Keratinocyte (primary cell): Measurements from ENCODE around the gene ROCK1. TPM values are rescaled to one million over a fixed set of nuclear protein-coding genes. Genes with fewer than 3 reads are reported as not detected.

Source experiments
- DNase-seq: peaks from one replicate; pipeline ENCODE4 v3.0.0-alpha.2; 2011; ENCODE audit warnings: low read depth, missing footprints, low spot score
- FAIRE-seq: peaks from 2 replicates; lab custom pipeline; 2011; peaks lifted over from hg19 to GRCh38; lab: Jason Lieb, UNC
- H2AFZ ChIP-seq: 2 replicates; pipeline ENCODE4 v1.6.0; 2012; ENCODE audit warnings: low read length, control low read depth, inconsistent platforms; ENCODE audit not compliant: control insufficient read depth
- H3K27ac ChIP-seq: 2 replicates; pipeline ENCODE4 v1.5.1; 2011; ENCODE audit warnings: low read length; ENCODE audit not compliant: control insufficient read depth, insufficient read depth
- H3K27me3 ChIP-seq: 3 replicates; pipeline ENCODE4 v1.6.0; 2011; ENCODE audit warnings: low read length; ENCODE audit not compliant: control insufficient read depth, insufficient read depth; ENCODE audit errors: extremely low read depth
- H3K36me3 ChIP-seq, 2 experiments: 2 replicates in 1 of 2; 3 replicates in 1 of 2; pipeline ENCODE4 v1.5.1; 2011; ENCODE audit warnings: low read length in 2 of 2, mild to moderate bottlenecking in 1 of 2; ENCODE audit not compliant: control insufficient read depth in 2 of 2, insufficient read depth in 2 of 2; ENCODE audit errors: extremely low read depth in 1 of 2
- H3K4me1 ChIP-seq: 3 replicates; pipeline ENCODE4 v1.5.1; 2011; ENCODE audit warnings: low read length; ENCODE audit not compliant: control insufficient read depth, insufficient read depth; ENCODE audit errors: extremely low read depth
- H3K4me2 ChIP-seq: 3 replicates; pipeline ENCODE4 v1.6.0; 2011; ENCODE audit warnings: low read depth, low read length; ENCODE audit not compliant: control insufficient read depth, insufficient read depth; ENCODE audit errors: extremely low read depth
- H3K4me3 ChIP-seq, 3 experiments: fragments of 200-600 bp in 1 of 3; sonication (generic) in 1 of 3; 2 replicates in 2 of 3; 3 replicates in 1 of 3; pipeline ENCODE4 v1.5.1; 2011 to 2016; ENCODE audit warnings: low read length in 3 of 3, mild to moderate bottlenecking in 3 of 3, control low read depth in 2 of 3, inconsistent platforms in 1 of 3, low read depth in 1 of 3, mixed read lengths in 1 of 3, mixed run types in 1 of 3, moderate library complexity in 1 of 3; ENCODE audit not compliant: control insufficient read depth in 2 of 3, insufficient read depth in 2 of 3; ENCODE audit errors: extremely low read depth in 1 of 3
- H3K79me2 ChIP-seq: 2 replicates; pipeline ENCODE4 v1.6.0; 2012; ENCODE audit warnings: low read length; ENCODE audit not compliant: control insufficient read depth, insufficient read depth
- H3K9ac ChIP-seq: 3 replicates; pipeline ENCODE4 v1.6.0; 2011; ENCODE audit warnings: low read length; ENCODE audit not compliant: control insufficient read depth, insufficient read depth; ENCODE audit errors: extremely low read depth
- H3K9me1 ChIP-seq: 3 replicates; pipeline ENCODE4 v1.6.0; 2011; ENCODE audit warnings: low read length; ENCODE audit not compliant: control insufficient read depth, insufficient read depth; ENCODE audit errors: extremely low read depth
- H3K9me3 ChIP-seq: 2 replicates; pipeline ENCODE4 v1.5.1; 2012; ENCODE audit warnings: low read depth, low read length; ENCODE audit not compliant: control insufficient read depth
- H4K20me1 ChIP-seq: 3 replicates; pipeline ENCODE4 v1.6.0; 2011; ENCODE audit warnings: low read length; ENCODE audit not compliant: control insufficient read depth, insufficient read depth; ENCODE audit errors: extremely low read depth
- EZH2 ChIP-seq: IDR thresholded peaks from one replicate; pipeline ENCODE4 v1.6.1; 2012; ENCODE audit warnings: inconsistent platforms, mild to moderate bottlenecking, low read length, moderate library complexity
- dilution Hi-C: fragments of 300-500 bp; cut with MboI; formaldehyde crosslinking; loops from one replicate; pipeline ENCODE4 v1.7.0; 2020; ENCODE audit warnings: low sequenced_read_pairs; ENCODE audit not compliant: extremely low pct_ligation_motif_present
- polyA plus RNA-seq, 5 experiments: library from polyadenylated mRNA; depleted of rRNA in 3 of 5; stranded (reverse) in 3 of 5; stranded (forward) in 1 of 5; unstranded in 1 of 5; fragments of >200 nt; gene quantifications; 1 replicate in 1 of 5; 2 replicates in 3 of 5; 3 replicates in 1 of 5; pipeline versions ENCODE4 v1.2.1 to v1.2.3, GENCODE V29; 2011 to 2012; ENCODE audit warnings: missing spikeins in 2 of 5, low read depth in 1 of 5, low replicate concordance in 1 of 5
- TF ChIP-seq, protein P1 (sequence below), 3 experiments: IDR thresholded peaks in 1 of 3; conservative IDR thresholded peaks in 1 of 3; optimal IDR thresholded peaks in 1 of 3; 2 replicates in 2 of 3; 3 replicates in 1 of 3; pipeline versions ENCODE3 to v1.5.1; 2011; ENCODE audit warnings: low read length in 3 of 3, mild to moderate bottlenecking in 3 of 3, moderate library complexity in 2 of 3, control low read depth in 1 of 3, inconsistent platforms in 1 of 3; ENCODE audit not compliant: insufficient read depth in 2 of 3; ENCODE audit errors: extremely low read depth in 1 of 3

ROCK1 gene
- polyA plus RNA-seq, 1 donor (not counting 4 experiments of a cell fraction or from before 2014, with no cell fraction given): 25.9 TPM

DNA sequence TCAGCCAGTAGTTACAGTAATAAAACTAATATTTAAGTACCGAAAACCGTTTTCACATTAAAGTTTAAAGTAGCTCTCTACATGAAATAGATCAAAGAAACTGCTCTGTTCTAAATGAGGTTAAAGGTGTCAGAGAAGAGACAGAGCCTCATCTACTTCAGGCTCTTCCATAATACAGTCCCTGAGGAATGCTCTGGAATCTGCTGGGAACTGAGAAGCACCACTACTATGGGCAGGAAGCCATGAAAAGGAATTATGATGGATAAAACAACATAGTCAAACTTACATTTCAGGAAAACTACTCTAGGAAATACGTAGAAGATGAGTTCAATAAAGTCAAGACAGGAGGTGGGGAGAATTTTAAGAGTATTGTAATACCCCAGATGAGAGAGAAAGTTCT lies 60.0 kb downstream of the ROCK1 start:
- Histone ChIP-seq H3K4me3 (no peak overlapping the region), H3K27ac (no peak overlapping the region), H3K4me1 (peaks cover 13% of the 10 kb centered on the region), H3K4me2 (no peak overlapping the region), H3K9me1 (no peaks in the 10 kb centered on the region), H3K9me3 (no peaks in the 10 kb centered on the region), H4K20me1 (peaks cover 2% of the 10 kb centered on the region), H3K9ac (no peak overlapping the region), H3K36me3 (no peaks in the 10 kb centered on the region), H3K79me2 (peaks cover 56% of the 10 kb centered on the region), H2AFZ (no peak overlapping the region), H3K27me3 (no peaks in the 10 kb centered on the region)
- TF ChIP-seq EZH2: no peak
- TF ChIP-seq, protein P1, sequence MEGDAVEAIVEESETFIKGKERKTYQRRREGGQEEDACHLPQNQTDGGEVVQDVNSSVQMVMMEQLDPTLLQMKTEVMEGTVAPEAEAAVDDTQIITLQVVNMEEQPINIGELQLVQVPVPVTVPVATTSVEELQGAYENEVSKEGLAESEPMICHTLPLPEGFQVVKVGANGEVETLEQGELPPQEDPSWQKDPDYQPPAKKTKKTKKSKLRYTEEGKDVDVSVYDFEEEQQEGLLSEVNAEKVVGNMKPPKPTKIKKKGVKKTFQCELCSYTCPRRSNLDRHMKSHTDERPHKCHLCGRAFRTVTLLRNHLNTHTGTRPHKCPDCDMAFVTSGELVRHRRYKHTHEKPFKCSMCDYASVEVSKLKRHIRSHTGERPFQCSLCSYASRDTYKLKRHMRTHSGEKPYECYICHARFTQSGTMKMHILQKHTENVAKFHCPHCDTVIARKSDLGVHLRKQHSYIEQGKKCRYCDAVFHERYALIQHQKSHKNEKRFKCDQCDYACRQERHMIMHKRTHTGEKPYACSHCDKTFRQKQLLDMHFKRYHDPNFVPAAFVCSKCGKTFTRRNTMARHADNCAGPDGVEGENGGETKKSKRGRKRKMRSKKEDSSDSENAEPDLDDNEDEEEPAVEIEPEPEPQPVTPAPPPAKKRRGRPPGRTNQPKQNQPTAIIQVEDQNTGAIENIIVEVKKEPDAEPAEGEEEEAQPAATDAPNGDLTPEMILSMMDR (optimal IDR thresholded peaks at IDR 0.05 in 1 of 3, IDR thresholded peaks at IDR 0.05 in 1 of 3, conservative IDR thresholded peaks at IDR 0.05 in 1 of 3; ENCODE audit: extremely low read depth in 1 of 3, insufficient read depth in 2 of 3, low read length in 3 of 3): no peak
- DNase-seq (no peak), FAIRE-seq (no peak)
- dilution Hi-C loops: no loop called here

GRCh38 chr18:21049306-21049705 lies 62.3 kb downstream of the ROCK1 start:
- DNase-seq: no peak
- Histone ChIP-seq H3K27ac (no peak overlapping the region), H3K4me2 (no peak overlapping the region), H3K36me3 (no peaks in the 10 kb centered on the region), H4K20me1 (peaks cover 2% of the 10 kb centered on the region), H3K9me3 (no peaks in the 10 kb centered on the region), H3K9ac (no peak overlapping the region), H3K4me1 (peaks cover 7% of the 10 kb centered on the region), H3K9me1 (no peaks in the 10 kb centered on the region), H3K27me3 (no peaks in the 10 kb centered on the region), H2AFZ (no peak overlapping the region), H3K4me3 (no peak overlapping the region), H3K79me2 (peaks cover 38% of the 10 kb centered on the region)
- FAIRE-seq: no peak
- TF ChIP-seq, protein P1 (optimal IDR thresholded peaks at IDR 0.05 in 1 of 3, IDR thresholded peaks at IDR 0.05 in 1 of 3, conservative IDR thresholded peaks at IDR 0.05 in 1 of 3; ENCODE audit: extremely low read depth in 1 of 3, insufficient read depth in 2 of 3, low read length in 3 of 3): no peak
- dilution Hi-C loops: no loop called here
